Ammon's horn (tissue), 1 donor: ENCODE data around the gene FAM53B.

Experiments used
- DNase-seq: peaks from one replicate; pipeline ENCODE4 v3.0.0-alpha.2; 2016; ENCODE audit warnings: low spot score

The FAM53B gene

DNA sequence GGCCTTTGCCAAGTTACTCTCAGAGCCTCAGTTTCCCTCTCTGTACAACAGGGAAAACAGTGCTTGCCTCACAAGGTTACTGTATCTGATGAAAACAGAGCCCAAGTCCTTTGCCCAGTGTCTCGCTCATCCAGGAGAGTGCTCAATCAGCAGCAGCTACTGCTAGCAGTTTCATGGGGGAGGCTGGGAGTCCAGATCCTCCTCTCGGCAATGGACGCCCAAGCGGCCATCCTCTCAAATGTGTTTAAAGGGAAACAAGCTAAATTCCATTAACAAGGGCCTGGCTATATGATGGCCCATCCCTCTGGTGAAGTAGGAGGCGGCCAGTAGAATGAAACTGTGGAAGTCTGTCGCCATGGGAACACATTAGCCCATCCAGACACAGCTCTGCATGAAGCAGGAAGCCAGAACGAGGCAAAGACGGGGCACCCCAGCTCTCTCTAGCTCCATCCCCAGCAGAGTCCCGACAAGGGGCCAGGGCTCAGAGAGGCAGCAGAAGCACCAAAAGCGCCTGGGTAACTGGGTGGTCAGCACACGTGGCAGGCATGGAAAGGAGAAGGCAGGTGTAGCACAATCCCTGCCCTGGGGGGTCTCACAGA lies 35.2 kb downstream of the FAM53B start:
- peak; percentile 67 for DNase-seq

DNA sequence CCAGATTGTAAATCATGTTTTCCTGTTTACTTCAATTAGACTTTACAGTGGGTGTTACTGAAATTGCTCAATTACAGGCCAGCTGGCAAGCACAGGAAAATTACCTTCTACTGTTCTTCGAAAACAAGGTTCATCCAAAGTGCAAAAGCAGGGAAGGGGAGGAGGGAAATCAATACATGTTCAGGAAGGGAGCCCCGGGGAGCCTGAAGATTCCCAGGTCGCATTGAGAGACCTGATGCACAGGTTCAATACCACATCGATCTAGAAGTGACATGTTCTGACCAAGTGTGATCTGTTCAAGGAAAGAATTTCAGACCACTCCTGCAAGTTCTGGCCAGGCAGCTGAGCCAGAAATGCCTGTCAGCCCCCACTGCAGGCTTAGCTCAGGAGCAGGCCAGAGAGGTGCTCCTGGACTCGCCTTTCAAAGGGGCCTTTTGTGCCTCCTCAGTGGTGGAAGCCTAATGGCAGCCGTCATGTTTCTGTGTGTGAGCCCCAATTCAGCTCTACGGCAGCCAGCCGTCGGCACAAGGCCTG lies 35.9 kb downstream of the FAM53B start:
- no peak for DNase-seq

- DNase-seq: no peak
Observed at GRCh38 chr10:124707551-124707950, 36.6 kb downstream of the FAM53B start.

GRCh38 chr10:124707144-124707467 lies 37.1 kb downstream of the FAM53B start:
- DNase-seq: no peak

GRCh38 chr10:124706462-124707143 lies 37.6 kb downstream of the FAM53B start:
- no peak for DNase-seq

DNA sequence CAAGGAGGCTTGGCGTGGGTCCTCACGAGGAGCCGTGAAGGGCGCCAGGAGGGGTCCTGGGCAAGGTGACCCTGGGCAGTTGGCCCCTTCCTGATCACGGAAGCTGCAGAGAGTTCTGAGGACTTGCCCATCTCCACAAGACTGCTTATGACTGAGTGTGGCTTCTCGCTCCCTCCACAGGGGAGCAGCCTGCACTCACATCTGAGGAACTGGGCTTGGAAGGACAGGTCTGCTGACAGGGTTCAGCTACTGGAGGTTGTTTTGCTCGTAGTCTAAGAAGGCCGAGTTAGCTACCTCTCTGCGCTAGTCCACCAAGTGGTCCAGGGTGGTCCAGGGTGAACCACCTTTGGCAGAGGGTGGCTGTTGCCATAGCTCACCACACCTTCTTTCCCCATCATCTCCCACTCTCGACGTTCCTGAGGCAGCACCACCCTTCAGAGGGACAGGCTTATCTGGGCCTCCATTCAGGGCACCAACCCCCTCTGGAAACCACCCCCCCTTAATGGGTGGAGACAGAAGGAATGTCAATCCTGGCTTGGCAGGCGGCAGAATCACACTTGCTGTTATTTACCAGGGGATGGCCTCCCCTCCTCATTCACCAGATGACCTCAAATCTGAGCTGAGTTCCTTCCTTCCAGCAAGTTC lies 38.2 kb downstream of the FAM53B start:
- DNase-seq: peak; percentile 76

- DNase-seq: no peak
Observed at GRCh38 chr10:124705381-124705740, 38.8 kb downstream of the FAM53B start.

GRCh38 chr10:124704428-124705380 lies 39.5 kb downstream of the FAM53B start:
- peak; percentile 28 for DNase-seq

DNA sequence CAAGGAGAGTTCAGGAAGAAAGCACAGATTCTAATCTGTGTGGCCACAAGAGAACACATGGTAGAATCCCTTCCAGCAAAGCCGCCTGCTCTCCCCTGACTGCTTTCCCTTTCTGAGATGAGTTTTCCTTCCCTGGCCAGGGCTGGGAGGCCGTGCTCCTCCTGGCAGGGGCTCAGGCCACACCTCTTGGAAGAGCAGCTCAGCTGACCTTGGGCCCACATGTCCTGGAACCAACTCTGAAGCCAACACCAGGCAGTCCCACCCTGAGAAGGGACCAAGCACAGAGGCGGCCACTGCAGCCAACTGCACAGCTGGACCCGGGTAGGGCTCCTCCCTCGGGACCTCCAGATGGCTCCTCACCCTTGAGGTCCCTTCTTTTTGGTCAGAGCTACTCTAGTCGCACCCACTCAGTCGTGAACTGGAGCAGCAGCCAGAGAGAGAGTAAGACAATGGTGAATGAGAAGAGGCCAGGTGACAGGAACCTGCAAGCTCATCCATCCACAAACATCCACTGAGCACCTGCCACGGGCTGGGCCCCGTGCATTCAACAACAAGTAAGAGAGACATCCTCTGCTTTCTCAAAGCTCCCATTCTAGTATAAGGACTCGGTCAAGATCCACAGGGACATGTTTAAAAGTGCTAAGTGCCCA lies 40.3 kb downstream of the FAM53B start:
- peak; percentile 90 for DNase-seq

GRCh38 chr10:124703372-124703771 lies 40.8 kb downstream of the FAM53B start:
- peak; percentile 48 for DNase-seq

- DNase-seq: peak; percentile 38
Observed at GRCh38 chr10:124701881-124702656, 42.1 kb downstream of the FAM53B start.

GRCh38 chr10:124701435-124701834 lies 42.7 kb downstream of the FAM53B start:
- peak; percentile 89 for DNase-seq

DNA sequence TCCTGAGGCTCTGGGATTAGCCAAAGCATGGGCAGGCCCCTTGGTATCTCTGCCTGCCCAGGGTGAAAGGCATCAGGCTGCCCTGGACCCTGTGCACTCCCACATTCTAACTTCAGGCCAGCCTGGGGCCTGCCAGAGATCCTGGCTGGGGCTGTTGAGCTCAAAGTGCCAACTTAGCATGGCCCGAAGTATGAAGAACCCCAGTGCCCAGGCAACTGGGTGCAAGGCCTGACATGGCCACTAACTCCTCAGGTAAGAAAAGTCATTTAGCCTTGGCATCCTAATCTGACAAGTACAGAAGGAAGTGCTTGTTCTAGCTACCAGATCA lies 43.2 kb downstream of the FAM53B start:
- DNase-seq: no peak

DNA sequence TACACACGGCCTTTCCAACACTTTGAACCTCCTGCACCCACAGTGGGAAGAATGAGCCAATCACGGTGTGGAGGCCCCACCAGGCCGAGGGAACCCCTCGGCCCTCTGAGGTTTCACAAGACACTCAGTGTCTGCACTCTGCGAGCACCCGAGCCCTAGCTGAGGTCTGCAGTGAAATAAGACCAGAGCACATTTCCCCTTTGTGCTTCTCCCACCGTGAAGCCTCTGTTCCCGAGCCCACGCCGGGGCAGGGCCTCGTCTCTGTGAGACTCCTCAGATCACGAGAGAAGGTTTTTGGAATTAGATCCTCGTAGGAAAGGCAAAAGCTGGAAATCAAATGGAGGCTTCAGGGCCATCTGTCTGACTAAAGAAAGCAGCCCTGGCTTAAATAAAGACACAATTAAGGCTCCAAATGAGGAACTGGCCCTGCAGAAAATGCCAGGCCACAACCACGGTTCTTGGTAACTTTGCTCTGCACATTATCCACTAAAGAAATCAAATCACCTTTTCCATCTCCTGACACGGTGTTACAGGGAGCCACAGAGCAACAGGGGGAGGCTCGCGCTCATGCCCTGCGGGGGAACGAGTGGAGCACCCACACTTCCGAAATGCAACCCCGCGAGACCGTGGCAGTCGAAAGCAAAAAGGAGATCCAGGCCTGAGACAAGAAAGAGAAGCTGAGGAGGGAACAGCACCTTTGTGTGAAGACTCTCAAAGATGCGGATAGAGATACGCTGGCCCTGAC lies 43.7 kb downstream of the FAM53B start:
- DNase-seq: peak; percentile 38

DNA sequence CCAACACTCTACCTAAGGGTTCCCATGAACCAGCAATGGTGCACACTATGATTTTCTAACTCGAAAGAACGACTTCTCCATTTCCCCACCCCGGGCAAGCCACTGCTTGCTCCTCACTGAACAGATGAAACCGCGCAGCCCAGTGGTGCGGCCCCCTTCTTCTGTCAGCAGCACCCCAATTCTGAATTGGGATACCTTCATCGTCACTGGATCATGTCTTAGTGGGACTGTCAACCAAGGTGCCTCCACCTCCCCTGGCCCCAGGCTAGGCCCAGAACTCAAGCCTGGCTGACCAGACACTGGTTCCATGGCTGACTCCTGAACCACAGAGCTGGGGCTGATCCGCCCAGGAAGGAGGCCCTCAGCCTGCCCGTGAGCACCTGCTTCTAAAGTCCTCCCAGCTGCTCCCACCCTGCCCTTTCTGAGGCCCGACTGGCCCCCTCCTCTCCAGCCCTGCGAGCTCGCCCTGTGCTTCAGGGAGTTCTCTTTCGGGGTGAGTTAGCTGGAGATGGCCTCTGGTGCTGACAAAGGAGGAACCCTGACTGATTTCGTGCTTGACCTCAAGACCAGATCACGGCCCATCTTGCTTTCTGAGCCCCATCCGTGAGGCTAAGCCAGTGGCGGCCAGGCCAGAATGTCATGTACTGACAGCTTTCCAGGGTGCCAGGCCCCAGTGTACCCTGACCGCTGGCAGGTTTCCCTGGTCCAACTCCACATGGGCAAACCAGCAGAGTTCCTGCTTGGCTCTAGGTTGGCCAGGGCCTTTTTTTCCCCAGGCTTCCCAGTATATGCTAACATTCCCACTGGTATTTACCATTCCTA lies 44.5 kb downstream of the FAM53B start:
- DNase-seq: peak; percentile 24

- DNase-seq: no peak
Observed at GRCh38 chr10:124698545-124699469, 45.4 kb downstream of the FAM53B start.

DNA sequence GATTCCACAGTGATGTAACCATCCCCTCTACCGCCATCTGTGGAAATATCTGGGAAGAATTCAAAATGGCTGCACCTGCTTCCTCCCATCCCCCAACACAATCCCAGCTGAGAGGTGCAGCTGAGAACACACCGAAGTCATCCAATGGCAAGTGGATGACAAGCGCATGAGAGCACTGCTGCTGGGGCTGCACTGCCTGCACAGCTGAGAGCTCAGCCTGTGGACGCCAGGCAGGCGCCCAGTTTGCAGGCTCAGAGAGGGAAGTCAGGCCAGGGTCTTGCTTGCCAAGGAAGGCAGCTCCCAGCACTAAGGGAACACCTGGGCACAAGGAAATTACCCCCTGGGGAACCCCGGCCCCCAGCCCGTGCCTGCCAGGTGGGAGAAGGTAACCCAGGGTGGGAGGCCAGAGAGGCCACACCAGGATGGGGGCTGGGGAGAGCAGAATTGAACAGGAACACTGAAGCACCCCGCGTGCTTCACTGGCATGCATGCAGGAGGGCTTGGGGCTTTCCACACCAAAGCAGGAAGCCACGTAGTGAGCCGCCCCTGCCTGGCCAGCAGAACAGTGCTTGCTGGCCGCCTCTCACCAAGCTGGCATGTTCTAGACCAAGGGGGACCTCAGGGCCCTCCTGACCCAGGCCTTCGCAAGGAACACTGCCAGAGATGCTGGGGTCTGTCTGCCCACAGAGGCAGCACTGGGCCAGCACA lies 46.2 kb downstream of the FAM53B start:
- DNase-seq: peak; percentile 48

DNA sequence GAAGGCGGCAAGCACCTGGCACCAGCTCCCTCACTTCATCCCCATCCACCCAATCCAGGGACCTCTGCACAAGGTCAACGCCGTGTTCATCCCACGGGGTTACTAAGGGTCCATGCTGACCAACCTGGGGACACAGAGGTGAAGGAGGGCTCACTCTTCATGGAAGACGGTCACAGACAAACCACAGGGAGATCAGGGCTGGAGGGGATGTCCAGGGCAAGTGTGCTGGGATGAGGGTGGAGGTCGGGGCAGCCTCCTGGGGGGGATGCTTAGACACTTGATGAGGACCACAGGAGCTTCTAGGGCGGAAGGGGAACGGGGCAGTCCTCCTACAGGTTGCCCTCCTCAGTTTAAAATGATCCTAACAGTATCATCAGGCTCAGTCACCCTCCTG lies 46.7 kb downstream of the FAM53B start:
- DNase-seq: no peak
